Activated CD4-positive, alpha-beta T cell treated with anti-CD3 and anti-CD28 coated beads for 24 hours (primary cell): Measurements from ENCODE around the gene SYNDIG1.

Source experiments
- DNase-seq, 2 donors: peaks; one replicate each; pipeline ENCODE4 v3.0.0-alpha.2; 2020; ENCODE audit warnings: low read depth in 2 of 2

Gene SYNDIG1

DNA sequence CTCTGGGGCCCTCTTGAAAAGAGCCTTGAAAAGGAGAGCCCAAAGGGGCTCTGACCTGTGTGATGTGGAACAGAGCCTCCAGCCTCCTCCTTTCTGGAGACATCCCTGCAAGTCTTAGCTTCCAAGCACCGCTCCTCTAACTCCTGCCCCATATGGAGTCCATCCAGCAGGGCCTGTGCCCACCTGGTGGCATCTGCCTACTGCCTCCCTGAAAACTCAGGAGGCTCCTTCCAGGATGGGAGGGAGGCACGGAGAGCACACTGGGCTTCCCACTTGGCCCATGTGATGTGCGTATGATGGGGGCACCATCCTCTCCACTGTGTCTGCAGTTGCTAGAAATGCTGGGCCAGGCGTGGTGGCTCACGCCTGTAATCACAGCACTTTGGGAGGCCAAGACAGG, 98.1 kb downstream of the SYNDIG1 start:
- no peak for DNase-seq

DNA sequence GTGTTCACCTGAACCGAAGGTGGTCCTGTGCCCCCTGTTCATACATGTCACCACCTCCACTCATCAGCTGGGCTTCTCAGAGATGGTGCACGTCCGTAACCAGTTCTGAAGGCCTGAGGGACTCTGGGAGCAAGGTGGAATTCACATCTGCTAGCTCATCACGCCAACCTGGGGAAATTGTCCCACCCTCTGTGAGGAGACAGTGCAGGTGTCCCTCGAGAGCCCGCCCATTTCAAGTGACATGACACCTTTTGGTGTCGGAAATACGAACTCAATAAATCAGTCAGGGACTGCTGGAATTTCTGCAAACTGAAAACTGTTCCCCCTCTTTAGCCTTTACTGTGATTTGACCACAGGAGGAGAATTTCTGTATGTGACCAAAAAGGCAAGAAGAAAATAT, 99.4 kb downstream of the SYNDIG1 start:
- no peak for DNase-seq

DNA sequence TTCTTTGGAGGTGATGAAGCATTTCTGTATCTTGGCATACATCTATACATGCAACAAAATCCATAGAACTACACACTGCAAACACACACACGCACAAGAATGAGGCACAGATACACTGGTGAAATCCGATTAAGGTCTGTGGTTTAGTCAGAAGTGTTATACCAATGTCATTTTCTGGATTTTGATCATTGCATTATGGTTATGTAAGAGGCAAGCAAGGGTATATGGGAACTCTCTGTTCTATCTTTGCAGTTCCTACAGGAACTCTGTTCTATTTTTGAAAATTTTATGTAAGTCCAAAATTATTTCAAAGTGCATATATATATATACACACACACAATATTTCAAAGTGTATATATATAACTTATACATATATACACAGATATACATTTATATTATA, 101.7 kb downstream of the SYNDIG1 start:
- no peak for DNase-seq

DNA sequence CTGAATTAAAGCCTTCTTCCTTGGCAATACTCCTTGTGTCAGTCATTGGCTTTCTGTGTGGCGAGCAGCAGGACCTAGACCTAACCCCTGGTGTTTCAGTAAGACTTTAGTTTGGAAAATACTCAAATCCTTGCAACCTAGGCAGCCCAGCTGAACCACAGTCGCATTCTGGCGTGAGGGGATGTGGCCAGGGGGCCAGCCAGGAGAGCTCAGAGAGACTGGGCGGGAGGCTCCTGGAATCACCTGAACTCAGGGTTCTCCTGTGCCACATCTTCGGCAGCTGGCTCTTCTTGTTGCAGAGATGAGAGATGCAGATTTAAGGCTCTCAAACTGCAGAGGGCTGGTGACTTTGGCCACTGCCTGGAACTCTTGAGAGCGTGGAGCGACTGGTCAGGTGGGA, 102.7 kb downstream of the SYNDIG1 start:
- DNase-seq, result no peak

DNA sequence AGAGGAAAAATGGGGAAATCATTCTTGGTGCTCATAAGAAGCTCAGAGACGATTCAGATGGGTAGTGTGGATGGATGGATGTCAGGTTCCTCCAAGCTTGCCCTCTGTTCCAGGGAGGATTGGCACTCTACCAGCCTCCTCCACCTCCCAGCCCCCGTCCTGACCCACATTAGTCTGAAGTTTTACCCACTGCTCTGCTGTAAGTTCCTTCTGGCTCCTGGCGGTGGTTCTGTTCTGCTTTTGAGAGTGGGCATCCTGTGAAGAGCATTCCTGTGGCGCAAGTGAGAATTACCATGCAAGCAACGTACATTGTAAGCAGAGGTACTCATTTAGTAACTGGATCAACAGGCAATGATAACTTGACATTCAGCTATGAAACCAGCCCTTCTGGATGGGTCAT, 103.4 kb downstream of the SYNDIG1 start:
- DNase-seq, result no peak

DNA sequence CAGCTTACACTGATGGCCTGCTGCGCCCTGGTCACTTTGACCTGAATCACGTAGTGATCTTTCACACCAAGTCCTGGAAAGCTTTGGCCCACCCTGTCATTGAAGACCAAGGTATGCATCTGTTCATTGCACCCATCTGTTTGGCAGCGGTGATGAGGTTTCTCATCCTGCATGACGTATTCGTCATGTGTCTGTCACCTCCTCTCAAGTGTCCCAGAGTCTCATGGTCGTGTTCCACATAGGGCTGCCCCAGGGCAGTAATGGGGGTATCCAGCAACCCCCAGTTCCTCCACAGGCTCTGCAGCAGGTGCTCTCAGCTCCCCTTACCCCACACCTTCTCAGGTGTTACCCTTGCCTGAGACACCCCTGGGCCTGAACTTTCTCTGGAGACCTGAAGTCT, 104.1 kb downstream of the SYNDIG1 start:
- DNase-seq, result no peak

DNA sequence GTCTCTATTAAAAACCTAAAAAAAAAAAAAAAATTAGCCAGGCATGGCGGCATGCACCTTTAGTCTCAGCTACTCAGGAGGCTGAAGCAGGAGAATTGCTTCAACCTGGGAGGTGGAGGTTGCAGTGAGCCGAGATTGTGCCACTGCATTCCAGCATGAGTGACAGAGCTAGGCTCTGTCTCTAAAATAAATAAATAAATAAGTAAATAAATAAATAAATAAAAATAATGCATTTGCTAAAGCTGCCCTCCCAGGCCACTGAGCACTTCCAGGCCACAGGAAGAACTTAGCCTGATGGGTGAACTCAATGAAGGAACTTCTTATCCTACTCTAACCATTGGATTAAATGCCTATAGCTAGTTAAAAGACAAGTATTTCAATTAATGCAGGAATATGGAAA, 104.9 kb downstream of the SYNDIG1 start:
- no peak for DNase-seq

DNA sequence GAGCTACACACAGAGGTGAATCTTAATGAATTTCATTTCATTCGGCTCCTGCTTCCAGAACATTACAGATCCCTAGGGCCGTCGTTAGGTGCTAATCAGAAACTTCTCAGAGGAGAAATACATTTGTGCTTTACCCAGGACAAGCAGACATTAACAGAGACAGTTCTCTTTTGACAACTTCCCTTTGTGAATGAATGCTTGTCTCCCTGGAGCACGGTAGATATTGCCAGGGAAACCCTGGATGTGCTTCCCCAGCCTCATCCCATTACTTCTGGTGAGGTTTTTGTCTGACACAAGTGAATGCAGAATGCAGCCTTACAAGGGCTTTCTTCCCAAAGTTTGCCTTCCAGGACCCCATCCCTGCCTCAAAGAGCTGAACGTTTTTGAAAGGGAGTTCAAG, 105.4 kb downstream of the SYNDIG1 start:
- no peak for DNase-seq

DNA sequence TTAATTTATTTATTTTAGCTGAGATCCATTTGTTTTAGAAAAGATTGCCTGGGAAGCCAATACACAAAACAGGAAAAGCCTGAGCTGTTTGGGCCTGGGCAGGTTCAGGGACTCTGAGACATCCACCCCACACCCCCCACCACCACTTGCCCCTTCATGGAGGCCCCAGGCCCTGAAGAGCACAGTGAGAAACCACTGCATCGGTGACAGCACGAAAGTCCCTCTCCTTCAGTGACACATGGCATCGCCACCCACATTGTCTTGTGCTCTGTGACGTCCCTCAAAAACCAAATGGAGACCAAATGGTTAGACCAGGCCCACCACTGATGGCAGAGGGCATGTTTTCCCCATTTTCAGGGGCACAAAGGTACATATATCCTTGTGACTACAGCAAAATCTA, 106.4 kb downstream of the SYNDIG1 start:
- no peak for DNase-seq

DNA sequence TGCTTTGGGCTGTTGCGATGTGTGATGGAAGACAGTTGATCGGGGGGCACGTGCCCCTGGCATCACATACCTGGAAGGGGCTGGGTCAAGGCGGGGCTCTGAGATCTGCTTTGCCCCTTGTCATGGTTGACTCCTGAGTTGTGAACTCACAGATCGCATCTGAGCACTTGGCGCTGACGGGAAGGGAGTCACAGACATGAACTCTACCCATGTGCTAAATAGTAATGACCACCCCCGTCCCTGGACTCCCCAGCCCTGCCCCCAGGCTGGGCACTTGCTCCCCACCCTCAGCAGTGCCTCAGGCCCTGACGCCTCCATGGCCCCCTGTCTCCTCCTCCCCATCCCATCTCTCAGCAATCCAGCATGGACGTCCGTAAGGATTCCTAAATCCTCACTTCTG, 107.0 kb downstream of the SYNDIG1 start:
- no peak for DNase-seq

DNA sequence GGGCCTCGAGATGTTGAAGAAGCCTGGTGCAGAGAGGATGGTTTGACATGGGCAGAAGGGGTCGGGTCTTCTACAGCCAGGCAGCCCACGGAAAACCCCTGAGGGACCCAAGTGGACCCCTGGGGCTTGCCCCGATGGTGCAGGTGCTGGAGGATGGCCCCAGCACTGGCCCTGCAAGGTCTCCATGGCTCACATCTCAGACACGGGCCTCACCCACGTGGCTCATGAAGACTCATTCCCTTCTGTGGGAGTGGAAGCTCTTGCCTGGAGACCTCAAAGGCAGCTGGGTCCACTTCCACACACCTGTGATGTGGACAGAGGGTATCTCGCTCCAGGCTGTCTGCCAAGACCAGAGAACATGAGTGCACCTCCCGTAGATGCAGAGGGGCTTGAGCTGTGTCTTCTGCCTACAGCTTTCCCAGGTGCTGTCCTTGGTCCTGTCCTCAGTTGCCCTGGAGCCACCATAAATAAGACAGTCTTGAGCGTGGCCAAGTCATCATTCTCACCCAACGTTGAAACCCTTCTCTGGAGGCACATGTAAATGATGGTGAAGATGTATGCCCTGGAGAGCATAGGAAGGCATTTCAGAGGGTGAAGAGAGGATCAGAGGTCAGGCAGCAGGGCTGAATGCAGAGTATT, 108.0 kb downstream of the SYNDIG1 start:
- DNase-seq, result no peak

DNA sequence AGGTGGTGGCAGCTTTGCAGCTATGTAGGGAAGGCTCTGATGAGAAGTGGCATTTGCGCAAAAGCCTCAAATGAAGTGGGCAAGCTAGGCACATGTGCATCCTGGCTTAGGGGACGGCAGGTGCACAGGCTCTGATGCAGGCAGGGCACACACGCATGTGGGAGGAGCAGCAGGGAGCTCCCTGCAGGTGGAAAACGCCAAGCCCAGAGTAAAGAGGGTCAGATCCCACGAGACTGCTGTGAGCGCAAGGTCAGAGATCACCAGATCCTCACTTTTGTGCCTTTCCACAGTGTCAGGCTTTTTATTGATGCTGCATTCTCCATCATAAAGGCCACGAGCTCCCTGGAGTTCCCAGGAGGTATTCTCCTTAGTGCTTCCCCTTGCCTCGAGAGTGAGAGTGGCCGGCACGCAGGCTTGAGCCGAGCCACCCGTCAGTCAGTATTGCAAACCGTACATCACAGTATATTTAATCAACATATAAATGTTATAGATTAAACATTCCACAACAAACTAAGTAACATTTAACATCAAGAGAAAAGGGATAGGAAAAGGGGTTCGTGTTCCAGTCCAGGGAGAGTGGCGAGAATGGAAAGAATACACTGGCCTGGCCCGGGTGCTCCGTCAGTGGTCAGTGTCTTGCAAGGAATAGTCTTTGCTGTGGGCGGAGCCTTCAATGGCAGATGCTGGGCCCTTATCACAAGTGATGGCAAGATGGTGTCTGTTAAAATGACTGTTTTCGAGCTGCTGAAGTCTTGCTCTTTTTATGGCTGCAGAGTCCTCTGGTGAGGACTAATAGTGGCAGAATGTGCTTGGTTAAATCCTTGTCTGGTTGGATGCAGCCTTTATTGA, 109.4 kb downstream of the SYNDIG1 start:
- no peak for DNase-seq

DNA sequence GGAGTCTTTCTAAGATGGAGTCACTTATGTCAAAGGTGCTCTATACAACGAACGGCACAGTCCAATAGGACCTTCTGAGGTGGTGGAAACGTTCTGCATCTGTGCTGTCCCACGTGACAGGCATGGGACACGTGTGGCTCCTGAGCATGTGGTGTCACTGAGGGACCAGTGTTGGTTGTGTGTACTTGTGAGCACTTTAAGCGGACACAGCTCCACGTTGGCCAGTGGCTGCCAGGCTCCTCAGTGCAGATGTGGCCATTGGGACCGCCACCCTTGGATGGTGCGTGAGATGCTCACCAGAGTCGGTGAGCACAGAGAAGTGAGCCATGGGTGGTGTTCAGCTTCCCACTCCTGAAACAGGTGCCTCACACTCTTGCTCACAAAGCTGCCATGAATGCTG, 110.0 kb downstream of the SYNDIG1 start:
- DNase-seq, result no peak

DNA sequence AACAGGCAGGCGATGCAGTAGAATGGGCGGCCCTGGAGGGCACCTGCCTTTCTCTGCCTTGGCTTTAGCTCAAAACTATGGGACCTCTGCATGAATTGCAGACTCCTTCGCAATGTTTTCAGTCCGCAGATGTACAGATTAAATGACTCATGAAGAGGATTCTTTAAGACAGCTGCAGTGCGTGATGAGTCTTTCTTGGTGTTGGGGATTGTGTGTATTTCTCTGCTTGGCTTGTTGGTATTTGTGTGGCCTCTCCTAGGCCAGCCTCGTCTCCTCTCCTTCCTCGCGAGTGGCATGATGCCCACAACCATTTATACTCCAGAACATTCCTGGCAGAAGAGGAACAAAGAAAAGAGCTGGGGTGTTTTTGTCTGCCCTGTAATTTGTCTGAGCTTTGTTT, 110.6 kb downstream of the SYNDIG1 start:
- DNase-seq, result no peak

DNA sequence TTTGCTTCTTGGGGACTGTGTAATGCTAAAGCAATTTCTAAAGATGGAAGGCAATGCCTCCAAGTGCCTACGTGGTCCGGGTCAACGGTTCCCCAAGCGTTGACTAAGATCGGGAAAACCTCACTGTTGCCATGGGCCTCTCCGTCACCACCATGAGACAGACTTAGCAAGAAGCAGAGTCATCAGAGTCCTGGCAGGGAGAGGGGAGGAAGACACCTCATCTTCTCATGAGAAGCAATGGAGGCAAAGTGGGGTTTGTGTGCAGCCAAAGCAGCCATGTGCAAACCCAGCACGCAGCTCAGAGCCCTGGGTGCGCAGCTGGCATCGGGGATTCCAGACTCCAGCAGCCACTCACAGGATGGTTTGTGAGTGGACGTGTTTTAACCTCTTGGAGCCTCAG, 111.4 kb downstream of the SYNDIG1 start:
- no peak for DNase-seq

DNA sequence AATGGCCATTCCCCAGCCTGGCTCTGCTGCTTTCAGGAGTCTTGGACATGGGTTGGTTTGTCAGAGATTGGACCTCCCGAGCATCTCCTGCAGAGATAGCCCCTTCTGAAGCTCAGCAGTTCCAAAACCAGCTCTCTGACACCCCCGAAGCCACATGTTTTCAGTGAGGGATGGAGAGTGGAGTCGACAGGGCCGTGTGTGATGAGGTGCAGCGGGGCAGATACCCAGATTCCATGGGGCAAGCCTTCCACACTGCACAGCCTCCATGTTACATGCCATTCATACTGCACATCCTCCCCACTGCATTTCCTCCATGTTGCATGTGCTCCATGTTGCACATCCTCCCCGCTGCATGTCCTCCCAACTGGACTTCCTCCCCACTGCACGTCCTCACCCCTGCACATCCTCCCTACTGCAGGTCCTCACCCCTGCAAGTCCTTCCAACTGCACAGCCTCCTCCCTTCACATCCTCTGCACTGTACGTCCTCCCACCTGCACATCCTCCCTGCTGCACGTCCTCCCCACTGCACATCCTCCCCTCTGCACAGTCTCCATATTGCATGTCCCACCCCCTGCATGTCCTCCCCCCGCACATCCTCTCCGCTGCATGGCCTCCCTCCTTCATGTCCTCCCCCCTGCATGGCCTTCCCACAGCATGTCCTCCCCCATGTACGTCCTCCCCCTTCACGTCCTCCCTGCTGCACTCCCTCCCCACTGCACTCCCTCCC, 112.2 kb downstream of the SYNDIG1 start:
- DNase-seq, result no peak

DNA sequence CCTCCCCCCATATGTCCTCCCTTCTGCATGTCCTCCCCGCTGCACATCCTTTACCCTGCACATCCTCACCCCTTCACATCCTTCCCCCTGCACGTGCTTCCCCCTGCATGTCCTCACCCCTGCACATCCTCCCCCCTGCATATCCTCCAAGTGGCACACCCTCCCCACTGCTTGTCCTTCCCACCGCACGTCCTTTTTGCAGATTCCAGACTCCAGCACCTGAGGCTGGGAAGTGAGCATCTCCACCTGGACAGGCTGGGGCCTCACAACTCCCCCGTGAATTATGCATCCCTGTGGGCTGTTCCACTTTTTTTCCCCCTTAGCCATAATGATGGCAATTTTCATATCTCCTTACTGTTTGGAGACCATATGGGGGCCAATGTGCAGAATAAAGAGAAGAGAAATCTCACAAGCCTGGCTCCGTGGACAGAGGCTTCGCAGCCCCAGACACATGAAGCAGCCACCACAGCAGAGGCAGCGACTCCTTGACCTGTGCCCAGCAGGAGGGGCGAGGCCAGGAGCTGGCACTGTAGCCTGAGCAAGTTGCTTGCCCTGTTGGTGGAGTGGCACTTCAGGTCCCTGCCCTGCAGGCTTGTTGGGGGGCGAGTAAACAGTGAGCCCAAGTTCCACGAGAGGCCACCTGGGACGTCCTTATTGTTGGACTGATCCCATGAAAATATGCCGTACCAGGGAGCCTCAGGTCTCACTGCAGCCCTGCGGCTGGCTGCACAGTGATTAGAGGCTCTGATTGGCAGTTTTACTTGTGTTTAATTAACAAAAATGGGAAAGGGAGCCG, 113.1 kb downstream of the SYNDIG1 start:
- no peak for DNase-seq

DNA sequence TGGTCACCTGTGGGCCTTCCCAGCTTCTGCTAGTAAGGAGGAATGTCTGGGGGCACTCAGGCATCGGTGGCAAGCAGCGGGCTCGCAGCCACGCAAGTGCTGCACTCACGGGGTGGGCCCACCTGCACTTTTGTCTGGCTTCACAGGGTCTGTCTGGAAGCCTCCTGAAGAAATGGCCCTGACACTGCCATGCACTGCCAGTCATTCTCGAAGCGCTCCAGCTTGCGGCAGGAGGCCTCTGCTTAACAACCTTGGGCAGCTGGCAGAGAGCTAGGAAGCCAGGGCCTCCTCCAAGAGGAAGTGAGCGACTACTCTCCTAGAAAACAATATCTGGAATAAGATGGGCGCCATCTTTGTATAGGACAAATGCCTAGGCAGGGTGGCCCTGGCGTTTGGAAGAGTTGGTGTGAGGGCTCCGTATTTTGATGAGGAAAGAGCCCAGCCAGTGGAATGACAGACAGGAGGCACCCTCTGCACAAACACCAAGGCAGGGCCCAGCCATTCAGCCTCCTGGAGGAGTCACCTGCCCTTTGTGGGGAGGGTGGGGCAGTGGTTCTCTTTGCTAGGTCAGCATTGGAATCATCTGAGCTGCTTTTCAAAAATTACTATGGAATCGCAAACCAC, 113.9 kb downstream of the SYNDIG1 start:
- DNase-seq, result no peak

DNA sequence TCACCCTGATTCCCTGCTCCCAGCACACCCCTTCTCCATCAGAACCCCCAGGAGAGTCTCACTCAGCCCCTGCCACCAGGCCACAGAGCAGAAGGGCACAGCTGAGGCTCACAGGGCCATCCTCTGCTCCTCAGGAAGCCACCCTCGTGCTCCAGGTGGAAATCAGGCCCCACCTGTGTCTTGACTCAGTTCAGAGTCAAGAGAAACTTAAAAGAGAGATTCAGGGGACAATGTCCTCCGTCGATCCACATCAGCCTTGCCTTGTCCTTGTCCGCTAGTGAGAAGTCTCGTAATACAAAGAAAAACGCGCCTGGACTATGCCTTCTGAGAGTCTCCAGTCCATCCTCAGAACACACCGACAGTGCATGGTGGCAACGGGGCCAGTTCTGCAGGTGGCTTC, 114.6 kb downstream of the SYNDIG1 start:
- DNase-seq, result no peak

DNA sequence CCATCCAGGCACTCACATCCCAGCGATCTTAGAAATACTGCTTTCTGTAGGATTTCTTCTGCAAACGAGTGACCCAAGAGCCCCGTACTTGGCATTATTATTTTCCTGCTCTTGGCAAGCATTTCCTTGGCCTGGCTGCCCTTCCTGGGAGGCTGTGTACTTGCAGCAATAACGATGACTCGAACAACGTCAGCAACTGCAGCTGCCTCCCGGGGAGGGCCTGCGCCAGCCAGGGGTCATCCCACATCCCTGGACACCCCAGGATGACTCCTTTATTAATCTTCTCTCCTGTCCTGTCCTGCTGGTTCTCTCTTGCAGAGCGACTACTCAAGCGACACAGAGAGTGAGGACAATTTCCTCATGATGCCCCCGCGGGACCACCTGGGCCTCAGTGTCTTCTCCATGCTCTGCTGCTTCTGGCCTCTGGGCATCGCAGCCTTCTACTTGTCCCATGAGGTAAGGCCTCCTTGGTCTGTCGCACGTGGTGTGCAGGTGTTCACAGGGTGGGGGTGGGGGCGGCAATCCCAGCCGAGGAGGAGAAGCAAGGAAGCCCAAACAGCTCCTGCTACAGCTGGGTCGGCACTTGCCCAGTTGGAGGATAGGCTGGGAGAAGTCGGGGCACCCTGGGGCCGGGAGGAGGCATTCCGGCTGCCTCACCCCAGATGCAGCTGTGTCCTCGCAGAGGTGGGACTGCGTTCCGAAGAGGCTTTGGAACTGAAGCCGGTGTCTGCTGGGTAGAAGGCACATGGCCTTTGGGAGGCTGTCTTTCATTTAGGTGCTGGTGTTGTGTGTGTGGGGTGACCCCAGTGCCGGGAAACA, 115.3 kb downstream of the SYNDIG1 start:
- DNase-seq, result no peak
